GM12878 (cell line): Measurements from ENCODE around the gene BRWD1.

Experiments used
- CBFB ChIP-seq: IDR thresholded peaks from 2 replicates; pipeline ENCODE4 v1.6.1; 2016; ENCODE audit warnings: antibody characterized with exemption, low read depth
- CEBPB ChIP-seq, 2 experiments: fragments of 150-350 bp in 1 of 2; IDR thresholded peaks; 2 replicates each; pipeline ENCODE4 v1.6.1; 2012 to 2014; ENCODE audit warnings: low read depth in 2 of 2, low read length in 2 of 2, borderline replicate concordance in 1 of 2, inconsistent platforms in 1 of 2
- EP300 ChIP-seq, 2 experiments: fragments of 150-350 bp in 1 of 2; IDR thresholded peaks; 2 replicates each; pipeline ENCODE4 v1.6.1; 2011 to 2012; ENCODE audit warnings: low read depth in 2 of 2, low read length in 2 of 2, borderline replicate concordance in 1 of 2, improper control_type of control experiment in 1 of 2, inconsistent platforms in 1 of 2; ENCODE audit not compliant: control insufficient read depth in 1 of 2
- MAX ChIP-seq: IDR thresholded peaks from 2 replicates; pipeline ENCODE4 v1.6.1; 2012; ENCODE audit warnings: low read depth, low read length, improper control_type of control experiment
- MEF2A ChIP-seq: IDR thresholded peaks from 2 replicates; pipeline ENCODE4 v1.6.1; 2011; ENCODE audit warnings: low read depth, mild to moderate bottlenecking, low read length, moderate library complexity; ENCODE audit not compliant: insufficient read depth
- PML ChIP-seq: IDR thresholded peaks from 2 replicates; pipeline ENCODE4 v1.6.1; 2012; ENCODE audit warnings: low read length, inconsistent platforms
- POLR2A ChIP-seq: IDR thresholded peaks from 2 replicates; pipeline ENCODE4 v1.6.1; 2011; ENCODE audit warnings: low read depth, mild to moderate bottlenecking, low read length
- POLR2AphosphoS5 ChIP-seq: IDR thresholded peaks from 2 replicates; pipeline ENCODE4 v1.6.1; 2011; ENCODE audit warnings: mild to moderate bottlenecking, low read length, inconsistent platforms
- POU2F2 ChIP-seq: IDR thresholded peaks from 3 replicates; pipeline ENCODE4 v1.6.1; 2011; ENCODE audit warnings: low read depth, mild to moderate bottlenecking, low read length, borderline replicate concordance
- RAD51 ChIP-seq: fragments of 450-650 bp; IDR thresholded peaks from 2 replicates; pipeline ENCODE4 v1.6.1; 2016; ENCODE audit warnings: moderate library complexity, mild to moderate bottlenecking, inconsistent platforms
- ZNF274 ChIP-seq: IDR thresholded peaks from one replicate; pipeline ENCODE4 v1.8.0; 2011; ENCODE audit not compliant: insufficient read length, insufficient read depth
- TF ChIP-seq, protein P1 (sequence below), 3 experiments: IDR thresholded peaks in 2 of 3; conservative IDR thresholded peaks in 1 of 3; 2 replicates each; pipeline ENCODE4 v1.5.1; 2011; ENCODE audit warnings: low read depth in 3 of 3, low read length in 3 of 3, mild to moderate bottlenecking in 3 of 3, control low read depth in 2 of 3, moderate library complexity in 2 of 3, inconsistent platforms in 1 of 3, mixed read lengths in 1 of 3; ENCODE audit not compliant: control insufficient read depth in 2 of 3, insufficient read depth in 1 of 3; ENCODE audit errors: extremely low read depth in 1 of 3
- TF ChIP-seq, protein P2 (sequence below): fragments of 450-650 bp; IDR thresholded peaks from 2 replicates; pipeline ENCODE4 v1.6.1; 2016; ENCODE audit warnings: mild to moderate bottlenecking

GRCh38 chr21:39336457-39337008, 23.1 kb upstream of the BRWD1 start:
- TF ChIP-seq EP300 (IDR thresholded peaks at IDR 0.05; ENCODE audit: borderline replicate concordance in 1 of 2, control insufficient read depth in 1 of 2, low read depth in 2 of 2, low read length in 2 of 2) (no peak), ZNF274 (no peak), CBFB (no peak), RAD51 (no peak), CEBPB (IDR thresholded peaks at IDR 0.05; ENCODE audit: borderline replicate concordance in 1 of 2, low read depth in 2 of 2, low read length in 2 of 2) (no peak), MEF2A (no peak), MAX (no peak), POLR2AphosphoS5 (no peak), PML (no peak), POLR2A (no peak), POU2F2 (no peak)
- TF ChIP-seq, protein P1, sequence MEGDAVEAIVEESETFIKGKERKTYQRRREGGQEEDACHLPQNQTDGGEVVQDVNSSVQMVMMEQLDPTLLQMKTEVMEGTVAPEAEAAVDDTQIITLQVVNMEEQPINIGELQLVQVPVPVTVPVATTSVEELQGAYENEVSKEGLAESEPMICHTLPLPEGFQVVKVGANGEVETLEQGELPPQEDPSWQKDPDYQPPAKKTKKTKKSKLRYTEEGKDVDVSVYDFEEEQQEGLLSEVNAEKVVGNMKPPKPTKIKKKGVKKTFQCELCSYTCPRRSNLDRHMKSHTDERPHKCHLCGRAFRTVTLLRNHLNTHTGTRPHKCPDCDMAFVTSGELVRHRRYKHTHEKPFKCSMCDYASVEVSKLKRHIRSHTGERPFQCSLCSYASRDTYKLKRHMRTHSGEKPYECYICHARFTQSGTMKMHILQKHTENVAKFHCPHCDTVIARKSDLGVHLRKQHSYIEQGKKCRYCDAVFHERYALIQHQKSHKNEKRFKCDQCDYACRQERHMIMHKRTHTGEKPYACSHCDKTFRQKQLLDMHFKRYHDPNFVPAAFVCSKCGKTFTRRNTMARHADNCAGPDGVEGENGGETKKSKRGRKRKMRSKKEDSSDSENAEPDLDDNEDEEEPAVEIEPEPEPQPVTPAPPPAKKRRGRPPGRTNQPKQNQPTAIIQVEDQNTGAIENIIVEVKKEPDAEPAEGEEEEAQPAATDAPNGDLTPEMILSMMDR (IDR thresholded peaks at IDR 0.05 in 2 of 3, conservative IDR thresholded peaks at IDR 0.05 in 1 of 3; ENCODE audit: control insufficient read depth in 2 of 3, extremely low read depth in 1 of 3, insufficient read depth in 1 of 3, low read depth in 3 of 3, low read length in 3 of 3): no peak
- TF ChIP-seq, protein P2, sequence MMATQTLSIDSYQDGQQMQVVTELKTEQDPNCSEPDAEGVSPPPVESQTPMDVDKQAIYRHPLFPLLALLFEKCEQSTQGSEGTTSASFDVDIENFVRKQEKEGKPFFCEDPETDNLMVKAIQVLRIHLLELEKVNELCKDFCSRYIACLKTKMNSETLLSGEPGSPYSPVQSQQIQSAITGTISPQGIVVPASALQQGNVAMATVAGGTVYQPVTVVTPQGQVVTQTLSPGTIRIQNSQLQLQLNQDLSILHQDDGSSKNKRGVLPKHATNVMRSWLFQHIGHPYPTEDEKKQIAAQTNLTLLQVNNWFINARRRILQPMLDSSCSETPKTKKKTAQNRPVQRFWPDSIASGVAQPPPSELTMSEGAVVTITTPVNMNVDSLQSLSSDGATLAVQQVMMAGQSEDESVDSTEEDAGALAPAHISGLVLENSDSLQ: no peak
